ENCODE results near the gene CACNA1D.

DNA sequence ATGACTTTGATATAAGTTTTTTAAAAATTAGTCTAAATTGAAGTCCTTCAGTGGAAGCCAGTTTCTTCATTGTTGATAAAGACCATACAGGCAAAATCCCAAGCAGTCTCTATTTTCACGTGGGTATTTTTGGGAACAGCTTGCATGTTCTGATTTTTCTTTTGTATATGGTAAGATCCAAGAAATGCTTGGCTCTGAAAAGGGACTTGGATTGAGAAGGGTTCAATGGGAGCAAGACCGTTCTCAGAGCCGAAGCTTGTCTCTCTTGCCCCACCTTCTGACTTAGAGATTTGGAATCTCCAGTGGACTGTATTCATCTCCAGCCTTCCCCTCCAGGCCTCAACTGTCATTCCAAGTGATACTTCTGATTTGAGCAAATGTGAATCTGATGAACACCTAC lies 176.3 kb downstream of the CACNA1D start:
- TF ChIP-seq, protein P1, sequence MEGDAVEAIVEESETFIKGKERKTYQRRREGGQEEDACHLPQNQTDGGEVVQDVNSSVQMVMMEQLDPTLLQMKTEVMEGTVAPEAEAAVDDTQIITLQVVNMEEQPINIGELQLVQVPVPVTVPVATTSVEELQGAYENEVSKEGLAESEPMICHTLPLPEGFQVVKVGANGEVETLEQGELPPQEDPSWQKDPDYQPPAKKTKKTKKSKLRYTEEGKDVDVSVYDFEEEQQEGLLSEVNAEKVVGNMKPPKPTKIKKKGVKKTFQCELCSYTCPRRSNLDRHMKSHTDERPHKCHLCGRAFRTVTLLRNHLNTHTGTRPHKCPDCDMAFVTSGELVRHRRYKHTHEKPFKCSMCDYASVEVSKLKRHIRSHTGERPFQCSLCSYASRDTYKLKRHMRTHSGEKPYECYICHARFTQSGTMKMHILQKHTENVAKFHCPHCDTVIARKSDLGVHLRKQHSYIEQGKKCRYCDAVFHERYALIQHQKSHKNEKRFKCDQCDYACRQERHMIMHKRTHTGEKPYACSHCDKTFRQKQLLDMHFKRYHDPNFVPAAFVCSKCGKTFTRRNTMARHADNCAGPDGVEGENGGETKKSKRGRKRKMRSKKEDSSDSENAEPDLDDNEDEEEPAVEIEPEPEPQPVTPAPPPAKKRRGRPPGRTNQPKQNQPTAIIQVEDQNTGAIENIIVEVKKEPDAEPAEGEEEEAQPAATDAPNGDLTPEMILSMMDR (IDR thresholded peaks at IDR 0.05): no peak
- TF ChIP-seq POLR2A (IDR thresholded peaks at IDR 0.05) (no peak), EP300 (IDR thresholded peaks at IDR 0.05) (no peak)
